GM19193 (cell line): ENCODE results near the gene CRLF1.

ENCODE experiments used
- POLR2A ChIP-seq: IDR thresholded peaks from 4 replicates; pipeline ENCODE4 v1.6.1; 2011; ENCODE audit not compliant: insufficient read depth, insufficient read length; ENCODE audit errors: extremely low read depth

The CRLF1 gene

GRCh38 chr19:18606281-18607225 lies at the start of gene CRLF1:
TSS of gene CRLF1 (minus strand) at chr19:18606799. CDS start at chr19:18606656, 143 bp downstream.
- TF ChIP-seq POLR2A = no peak

GRCh38 chr19:18655173-18655844 lies 48.7 kb upstream of the CRLF1 start:
- no peak for TF ChIP-seq POLR2A

- TF ChIP-seq POLR2A = no peak
Observed at GRCh38 chr19:18654469-18654868, 47.9 kb upstream of the CRLF1 start.

- TF ChIP-seq POLR2A = no peak
Observed at GRCh38 chr19:18653853-18654252, 47.3 kb upstream of the CRLF1 start.

- TF ChIP-seq POLR2A = no peak
Observed at GRCh38 chr19:18651733-18652132, 45.1 kb upstream of the CRLF1 start.

- no peak for TF ChIP-seq POLR2A
Observed at GRCh38 chr19:18651300-18651699, 44.7 kb upstream of the CRLF1 start.

- TF ChIP-seq POLR2A = no peak
Observed at GRCh38 chr19:18650468-18651041, 44.0 kb upstream of the CRLF1 start.

GRCh38 chr19:18650021-18650390 lies 43.4 kb upstream of the CRLF1 start:
- no peak for TF ChIP-seq POLR2A

GRCh38 chr19:18649371-18650020 lies 42.9 kb upstream of the CRLF1 start:
- no peak for TF ChIP-seq POLR2A

- TF ChIP-seq POLR2A = no peak
Observed at GRCh38 chr19:18648973-18649315, 42.3 kb upstream of the CRLF1 start.

- TF ChIP-seq POLR2A = no peak
Observed at GRCh38 chr19:18647807-18648206, 41.2 kb upstream of the CRLF1 start.

GRCh38 chr19:18647371-18647767 lies 40.8 kb upstream of the CRLF1 start:
- no peak for TF ChIP-seq POLR2A

GRCh38 chr19:18646535-18647370 lies 40.2 kb upstream of the CRLF1 start:
- no peak for TF ChIP-seq POLR2A

- TF ChIP-seq POLR2A = no peak
Observed at GRCh38 chr19:18645035-18645511, 38.5 kb upstream of the CRLF1 start.
